Esophagus muscularis mucosa (tissue), 4 donors: Measurements from ENCODE around the gene CASKIN2. TPM values are rescaled to one million over a fixed set of nuclear protein-coding genes. Genes with fewer than 3 reads are reported as not detected.

Experiments used
- DNase-seq: peaks from one replicate; pipeline ENCODE4 v3.0.0-alpha.2; 2017; ENCODE audit errors: extremely low spot score
- H3K27ac ChIP-seq, 4 donors: fragments of 200-600 bp; sonication (generic); replicated peaks in 1 of 4; 1 replicate in 3 of 4; 2 replicates in 1 of 4; pipeline ENCODE4 v1.5.1; 2016 to 2019; ENCODE audit warnings: mild to moderate bottlenecking in 1 of 4
- H3K27me3 ChIP-seq, 4 donors: fragments of 200-600 bp; sonication (generic); one replicate each; pipeline versions ENCODE4 v1.5.1 to v1.6.0; 2016 to 2019
- H3K36me3 ChIP-seq, 4 donors: fragments of 200-600 bp; sonication (generic); one replicate each; pipeline ENCODE4 v1.5.1; 2016 to 2019
- H3K4me1 ChIP-seq, 4 donors: fragments of 200-600 bp; sonication (generic); one replicate each; pipeline ENCODE4 v1.5.1; 2016 to 2019
- H3K4me3 ChIP-seq, 4 donors: fragments of 200-600 bp; sonication (generic); 1 replicate in 2 of 4; 2 replicates in 2 of 4; pipeline ENCODE4 v1.5.1; 2016 to 2019; ENCODE audit warnings: mild to moderate bottlenecking in 4 of 4, moderate library complexity in 1 of 4
- H3K9me3 ChIP-seq, 4 donors: fragments of 200-600 bp; sonication (generic); 1 replicate in 3 of 4; 2 replicates in 1 of 4; pipeline ENCODE4 v1.5.1; 2016 to 2019
- CTCF ChIP-seq, 3 experiments: fragments of 200-600 bp in 2 of 3; fragments of 450-650 bp in 1 of 3; sonication (generic) in 2 of 3; IDR thresholded peaks; one replicate each; pipeline ENCODE4 v1.5.1; 2017 to 2019; ENCODE audit warnings: antibody characterized with exemption in 3 of 3, mild to moderate bottlenecking in 2 of 3, moderate library complexity in 1 of 3
- EP300 ChIP-seq: sonication (generic); formaldehyde crosslinking; IDR thresholded peaks from one replicate; pipeline ENCODE4 v1.6.1; 2017; ENCODE audit warnings: antibody characterized with exemption
- POLR2A ChIP-seq: fragments of 450-650 bp; IDR thresholded peaks from one replicate; pipeline ENCODE4 v1.6.1; 2017; ENCODE audit warnings: antibody characterized with exemption, moderate library complexity, mild to moderate bottlenecking, low read depth
- POLR2AphosphoS5 ChIP-seq, 2 donors: sonication (generic); formaldehyde crosslinking; IDR thresholded peaks; one replicate each; pipeline ENCODE4 v1.6.1; 2017; ENCODE audit warnings: antibody characterized with exemption in 2 of 2
- WGBS: methylation state at CpG from one replicate; pipeline ENCODE4 v1.1.5; 2018; 5-methylcytosine and 5-hydroxymethylcytosine counted together
- intact Hi-C: fragments of 100-400 bp; cut with DNase I; formaldehyde crosslinking; loops from one replicate; pipeline ENCODE4 v1.15.1; 2023
- total RNA-seq, 4 donors: library from RNA; depleted of rRNA; stranded (reverse); fragments of >200 nt; gene quantifications; one replicate each; pipeline versions ENCODE4 v1.1.0 to v1.2.1, GENCODE V29; 2016

The CASKIN2 gene
- total RNA-seq, 4 donors from 2014 or later, result 16.2 to 43.5 (median 35.5) TPM

DNA sequence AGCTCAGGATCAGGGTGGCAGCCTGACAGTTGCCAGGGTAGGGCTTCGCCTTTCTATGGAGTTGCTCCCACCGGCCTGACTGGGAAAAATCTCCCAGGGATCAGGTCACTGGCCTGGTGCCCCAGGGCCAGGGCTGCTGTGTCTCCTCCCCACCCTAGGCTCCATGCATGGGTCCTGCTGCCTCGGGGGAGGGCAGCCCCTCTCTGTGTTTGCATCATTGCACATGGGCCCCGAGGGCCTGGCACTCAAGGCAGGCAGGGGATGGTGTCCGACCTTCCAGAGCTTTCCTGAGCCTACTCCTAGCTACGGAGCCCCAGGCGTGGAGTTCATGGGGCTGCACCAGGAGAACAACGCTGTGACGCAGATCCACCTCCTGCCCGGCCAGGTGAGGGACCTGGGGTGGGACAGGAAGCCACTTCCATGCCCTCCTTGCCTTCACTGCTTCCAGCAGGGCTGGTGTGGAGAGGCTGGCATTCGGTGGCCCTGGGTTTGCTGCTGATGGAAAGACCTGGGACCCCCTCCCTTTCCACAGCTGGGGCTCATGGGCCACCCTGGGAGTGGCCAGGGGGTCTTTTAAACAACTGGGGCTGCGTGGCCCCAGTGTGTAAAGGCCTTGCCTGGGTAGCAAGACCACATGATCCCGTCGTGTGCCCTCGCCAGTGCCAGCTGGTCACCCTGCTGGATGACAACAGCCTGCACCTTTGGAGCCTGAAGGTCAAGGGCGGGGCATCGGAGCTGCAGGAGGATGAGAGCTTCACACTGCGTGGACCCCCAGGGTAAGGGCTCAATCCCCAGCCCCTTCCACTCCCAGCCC is 42.7 kb upstream of the CASKIN2 start:
- intact Hi-C loops, result no loop called here
- WGBS, result 93% methylated on average over 8 of the region's 18 CpGs
- Histone ChIP-seq H3K36me3 (peaks cover 0 to 4% (median 2%) of the 10 kb centered on the region in 4 donors), H3K9me3 (no peaks in the 10 kb centered on the region), H3K27ac (no peak overlapping the region), H3K27me3 (no peaks in the 10 kb centered on the region), H3K4me1 (peaks cover 0 to 8% (median 6%) of the 10 kb centered on the region in 4 donors), H3K4me3 (no peak overlapping the region)
- DNase-seq, result no peak
- no peak for TF ChIP-seq POLR2AphosphoS5 (IDR thresholded peaks at IDR 0.05)
- no peak for TF ChIP-seq EP300

GRCh38 chr17:75557075-75557851 is 41.9 kb upstream of the CASKIN2 start:
- Histone ChIP-seq H3K4me3 (no peak overlapping the region), H3K27me3 (no peaks in the 10 kb centered on the region), H3K36me3 (peaks cover 0 to 2% (median 0%) of the 10 kb centered on the region in 4 donors), H3K27ac (no peak overlapping the region), H3K9me3 (no peaks in the 10 kb centered on the region), H3K4me1 (peaks cover 0 to 14% (median 11%) of the 10 kb centered on the region in 4 donors)
- intact Hi-C loops, result no loop called here
- TF ChIP-seq CTCF (IDR thresholded peaks at IDR 0.05) (no peak), POLR2A (no peak), EP300 (no peak), POLR2AphosphoS5 (IDR thresholded peaks at IDR 0.05) (no peak)
- WGBS, result 53% methylated on average over 4 of the region's 15 CpGs
- no peak for DNase-seq

- intact Hi-C loops, result no loop called here
- Histone ChIP-seq H3K27ac (no peak overlapping the region), H3K27me3 (no peaks in the 10 kb centered on the region), H3K4me1 (peaks cover 0 to 14% (median 11%) of the 10 kb centered on the region in 4 donors), H3K4me3 (no peak overlapping the region), H3K9me3 (no peaks in the 10 kb centered on the region), H3K36me3 (no peaks in the 10 kb centered on the region)
- 92% methylated on average over 20 of the region's 21 CpGs for WGBS
- no peak for TF ChIP-seq POLR2A
- DNase-seq, result no peak
Measured at GRCh38 chr17:75555679-75556153, 40.4 kb upstream of the CASKIN2 start.

DNA sequence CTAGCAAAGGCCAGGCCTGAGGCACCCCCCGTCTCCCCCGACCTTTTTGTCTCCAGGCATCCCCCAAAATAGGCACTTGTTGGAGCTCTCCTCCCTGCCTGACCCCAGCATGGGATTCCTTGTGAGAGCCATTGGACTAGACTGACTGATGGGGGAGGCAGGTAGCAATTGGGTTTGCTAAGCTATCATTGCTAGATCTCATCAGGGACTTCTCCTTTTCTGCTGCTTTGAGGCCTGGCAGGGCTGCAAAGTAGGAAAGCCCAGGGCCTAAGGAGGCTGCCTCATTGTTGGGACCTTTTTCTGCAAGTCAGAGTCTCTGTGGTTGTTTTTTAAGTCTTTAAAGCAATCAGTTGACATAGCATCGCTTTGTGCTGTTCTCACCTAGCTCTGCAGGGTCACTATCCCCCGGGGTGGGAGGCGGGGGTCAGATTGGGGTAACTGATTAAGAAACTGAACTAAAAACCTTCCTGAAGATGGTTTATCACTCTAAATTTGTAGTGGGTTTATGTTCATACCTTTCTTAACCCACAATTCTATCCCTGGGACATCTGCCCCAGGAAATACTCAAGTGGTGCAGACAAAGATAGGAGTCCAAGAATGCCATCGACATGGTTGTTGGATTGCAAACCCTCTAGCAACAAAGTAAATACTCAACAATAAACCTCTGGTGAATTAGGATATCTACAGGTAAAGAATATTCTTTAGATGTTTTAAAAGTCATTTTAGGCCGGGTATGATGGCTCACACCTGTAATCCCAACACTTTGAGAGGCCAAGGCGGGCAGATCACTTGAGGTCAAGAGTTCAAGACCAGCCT is 38.2 kb upstream of the CASKIN2 start:
- H3K9me3 ChIP-seq, result no peaks in the 10 kb centered on the region
- peaks cover 0 to 14% (median 11%) of the 10 kb centered on the region in 4 donors for H3K4me1 ChIP-seq
- WGBS, result 82% methylated on average over 8 of the region's 8 CpGs
- no peak overlapping the region for H3K4me3 ChIP-seq
- DNase-seq, result no peak
- TF ChIP-seq POLR2A, result no peak
- no peak for TF ChIP-seq EP300
- TF ChIP-seq POLR2AphosphoS5 (IDR thresholded peaks at IDR 0.05), result no peak
- H3K36me3 ChIP-seq, result no peaks in the 10 kb centered on the region
- no peaks in the 10 kb centered on the region for H3K27me3 ChIP-seq
- intact Hi-C loops, result no loop called here
- H3K27ac ChIP-seq, result no peak overlapping the region

- Histone ChIP-seq H3K36me3 (no peaks in the 10 kb centered on the region), H3K9me3 (no peaks in the 10 kb centered on the region), H3K27ac (no peak overlapping the region), H3K27me3 (no peaks in the 10 kb centered on the region), H3K4me3 (no peak overlapping the region), H3K4me1 (peaks cover 0 to 14% (median 11%) of the 10 kb centered on the region in 4 donors)
- DNase-seq, result no peak
- WGBS, result 81% methylated on average over 9 of the region's 14 CpGs
- TF ChIP-seq POLR2AphosphoS5 (IDR thresholded peaks at IDR 0.05) (no peak), POLR2A (no peak), CTCF (IDR thresholded peaks at IDR 0.05) (no peak), EP300 (no peak)
- intact Hi-C loops, result no loop called here
Measured at GRCh38 chr17:75552425-75553294, 37.3 kb upstream of the CASKIN2 start.
